ENCODE results near the gene PRADC1. TPM values are rescaled to one million over a fixed set of nuclear protein-coding genes. Genes with fewer than 3 reads are reported as not detected.
A peak's percentile ranks its signal among the peaks of the same experiment; 100 is the strongest.

PRADC1 gene
- total and polyA plus RNA-seq, 3 experiments from 2014 or later: 21.1 to 27.2 (median 24.9) TPM

GRCh38 chr2:73257425-73258125, 24.5 kb upstream of the PRADC1 start:
- Mint-ChIP-seq H3K4me1 (peaks cover 0 to 15% (median 2%) of the 10 kb centered on the region in 3 donors), H3K27ac (peak overlapping the region in 3 of 8 donors; percentile 22 to 83 (median 54)), H3K9me3 (no peaks in the 10 kb centered on the region), H3K27me3 (peaks cover 0 to 2% of the 10 kb centered on the region in 2 donors), H3K36me3 (peaks cover 0 to 52% (median 4%) of the 10 kb centered on the region in 3 donors), H3K4me3 (no peak overlapping the region)
- H3K9me3 ChIP-seq (ENCODE audit: low read length): no peaks in the 10 kb centered on the region
- H3K4me3 ChIP-seq (ENCODE audit: low read length): no peak overlapping the region
- POLR2A ChIA-PET: interaction anchor here (0.8 kb wide), 1 partner anchor 14 kb away, joined by 3 read pairs; no protein-coding TSS in a partner anchor
- no peak for DNase-seq
- H3K36me3 ChIP-seq (ENCODE audit: insufficient read depth, low read length): peaks cover 17% of the 10 kb centered on the region
- CTCF ChIA-PET: interaction anchor here (0.9 to 2.0 kb wide), 5 partner anchors 11 to 45 kb away, joined by 3 to 6 read pairs (median 5); partner anchors contain the start of gene PRADC1
- no peak overlapping the region for H3K27ac ChIP-seq (ENCODE audit: low read depth, low read length)
- no peaks in the 10 kb centered on the region for H3K4me1 ChIP-seq (ENCODE audit: insufficient read depth, low read length)
- no peaks in the 10 kb centered on the region for H3K27me3 ChIP-seq (ENCODE audit: insufficient read depth, low read length, poor library complexity, severe bottlenecking)

- H3K27ac ChIP-seq (ENCODE audit: low read depth, low read length): no peak overlapping the region
- ChIA-PET POLR2A (no interaction called here), CTCF (interaction anchor here (0.9 to 1.2 kb wide), 2 partner anchors 24 to 44 kb away, joined by 5 to 6 read pairs; partner anchors contain the start of gene PRADC1)
- DNase-seq: no peak
- H3K4me1 ChIP-seq (ENCODE audit: insufficient read depth, low read length): no peaks in the 10 kb centered on the region
- H3K9me3 ChIP-seq (ENCODE audit: low read length): no peaks in the 10 kb centered on the region
- Mint-ChIP-seq H3K27me3 (peaks cover 0 to 2% of the 10 kb centered on the region in 2 donors), H3K4me1 (peaks cover 0 to 15% (median 2%) of the 10 kb centered on the region in 3 donors), H3K4me3 (no peak overlapping the region), H3K27ac (peak overlapping the region in 2 of 8 donors; percentile 54 to 73), H3K9me3 (no peaks in the 10 kb centered on the region), H3K36me3 (peaks cover 0 to 53% (median 4%) of the 10 kb centered on the region in 3 donors)
- no peaks in the 10 kb centered on the region for H3K27me3 ChIP-seq (ENCODE audit: insufficient read depth, low read length, poor library complexity, severe bottlenecking)
- H3K4me3 ChIP-seq (ENCODE audit: low read length): no peak overlapping the region
- H3K36me3 ChIP-seq (ENCODE audit: insufficient read depth, low read length): peaks cover 20% of the 10 kb centered on the region
Measured at GRCh38 chr2:73257021-73257420, 24.0 kb upstream of the PRADC1 start.

GRCh38 chr2:73256618-73256922, 23.5 kb upstream of the PRADC1 start:
- Mint-ChIP-seq H3K27me3 (peaks cover 0 to 2% of the 10 kb centered on the region in 2 donors), H3K9me3 (no peaks in the 10 kb centered on the region), H3K4me1 (peaks cover 0 to 15% (median 2%) of the 10 kb centered on the region in 3 donors), H3K4me3 (no peak overlapping the region), H3K36me3 (peaks cover 0 to 55% (median 4%) of the 10 kb centered on the region in 3 donors), H3K27ac (peak overlapping the region in 2 of 8 donors; percentile 3 to 54)
- Histone ChIP-seq H3K36me3 (ENCODE audit: insufficient read depth, low read length) (peaks cover 20% of the 10 kb centered on the region), H3K4me1 (ENCODE audit: insufficient read depth, low read length) (no peaks in the 10 kb centered on the region), H3K9me3 (ENCODE audit: low read length) (no peaks in the 10 kb centered on the region), H3K4me3 (ENCODE audit: low read length) (no peak overlapping the region), H3K27me3 (ENCODE audit: insufficient read depth, low read length, poor library complexity, severe bottlenecking) (no peaks in the 10 kb centered on the region), H3K27ac (ENCODE audit: low read depth, low read length) (no peak overlapping the region)
- no peak for DNase-seq
- ChIA-PET CTCF (interaction anchor here (1.2 kb wide), 1 partner anchor 44 kb away, joined by 6 read pairs; no protein-coding TSS in a partner anchor), POLR2A (no interaction called here)

- Histone ChIP-seq H3K9me3 (ENCODE audit: low read length) (no peaks in the 10 kb centered on the region), H3K4me1 (ENCODE audit: insufficient read depth, low read length) (no peaks in the 10 kb centered on the region), H3K27ac (ENCODE audit: low read depth, low read length) (no peak overlapping the region), H3K36me3 (ENCODE audit: insufficient read depth, low read length) (peaks cover 20% of the 10 kb centered on the region), H3K4me3 (ENCODE audit: low read length) (no peak overlapping the region), H3K27me3 (ENCODE audit: insufficient read depth, low read length, poor library complexity, severe bottlenecking) (no peaks in the 10 kb centered on the region)
- H3K9me3 Mint-ChIP-seq: no peaks in the 10 kb centered on the region
- ChIA-PET POLR2A (no interaction called here), CTCF (no interaction called here)
- peaks cover 0 to 55% (median 4%) of the 10 kb centered on the region in 3 donors for H3K36me3 Mint-ChIP-seq
- H3K4me1 Mint-ChIP-seq: peaks cover 0 to 15% (median 2%) of the 10 kb centered on the region in 3 donors
- peak overlapping the region in 4 of 8 donors; percentile 3 to 82 (median 42) for H3K27ac Mint-ChIP-seq
- DNase-seq: no peak
- no peak overlapping the region for H3K4me3 Mint-ChIP-seq
- H3K27me3 Mint-ChIP-seq: peaks cover 0 to 2% of the 10 kb centered on the region in 2 donors
Measured at GRCh38 chr2:73255907-73256617, 23.0 kb upstream of the PRADC1 start.

- no peaks in the 10 kb centered on the region for H3K9me3 Mint-ChIP-seq
Measured at GRCh38 chr2:73255007-73255644, 22.1 kb upstream of the PRADC1 start.

GRCh38 chr2:73254343-73255006, 21.4 kb upstream of the PRADC1 start:
- no peaks in the 10 kb centered on the region for H3K4me1 ChIP-seq (ENCODE audit: insufficient read depth, low read length)
- no peak overlapping the region for H3K27ac ChIP-seq (ENCODE audit: low read depth, low read length)
- H3K9me3 Mint-ChIP-seq: no peaks in the 10 kb centered on the region
- H3K36me3 ChIP-seq (ENCODE audit: insufficient read depth, low read length): peaks cover 31% of the 10 kb centered on the region
- H3K36me3 Mint-ChIP-seq: peaks cover 2 to 61% (median 8%) of the 10 kb centered on the region in 3 donors
- ChIA-PET CTCF (no interaction called here), POLR2A (no interaction called here)
- no peaks in the 10 kb centered on the region for H3K27me3 ChIP-seq (ENCODE audit: insufficient read depth, low read length, poor library complexity, severe bottlenecking)
- peaks cover 0 to 15% (median 2%) of the 10 kb centered on the region in 3 donors for H3K4me1 Mint-ChIP-seq
- H3K27me3 Mint-ChIP-seq: peaks cover 0 to 2% of the 10 kb centered on the region in 2 donors
- no peak for DNase-seq
- H3K4me3 Mint-ChIP-seq: no peak overlapping the region
- H3K4me3 ChIP-seq (ENCODE audit: low read length): no peak overlapping the region
- H3K27ac Mint-ChIP-seq: peak overlapping the region in 2 of 8 donors; percentile 7 to 27
- H3K9me3 ChIP-seq (ENCODE audit: low read length): no peaks in the 10 kb centered on the region

More at GRCh38 chr2:73255007-73255644, 22.1 kb upstream of the PRADC1 start:
- no peak overlapping the region for H3K27ac ChIP-seq (ENCODE audit: low read depth, low read length)
- Mint-ChIP-seq H3K4me3 (no peak overlapping the region), H3K36me3 (peaks cover 0 to 61% (median 11%) of the 10 kb centered on the region in 3 donors), H3K27ac (peak overlapping the region in 2 of 8 donors; percentile 15 to 47), H3K4me1 (peaks cover 0 to 15% (median 2%) of the 10 kb centered on the region in 3 donors), H3K27me3 (peaks cover 0 to 2% of the 10 kb centered on the region in 2 donors)
- H3K27me3 ChIP-seq (ENCODE audit: insufficient read depth, low read length, poor library complexity, severe bottlenecking): no peaks in the 10 kb centered on the region
- no peaks in the 10 kb centered on the region for H3K4me1 ChIP-seq (ENCODE audit: insufficient read depth, low read length)
- no peak overlapping the region for H3K4me3 ChIP-seq (ENCODE audit: low read length)
- DNase-seq: no peak
- no peaks in the 10 kb centered on the region for H3K9me3 ChIP-seq (ENCODE audit: low read length)
- POLR2A ChIA-PET: no interaction called here
- H3K36me3 ChIP-seq (ENCODE audit: insufficient read depth, low read length): peaks cover 25% of the 10 kb centered on the region
- CTCF ChIA-PET: no interaction called here

GRCh38 chr2:73253901-73254300, 20.9 kb upstream of the PRADC1 start:
- peaks cover 37% of the 10 kb centered on the region for H3K36me3 ChIP-seq (ENCODE audit: insufficient read depth, low read length)
- H3K4me3 Mint-ChIP-seq: no peak overlapping the region
- no peak overlapping the region for H3K4me3 ChIP-seq (ENCODE audit: low read length)
- no peak for DNase-seq
- no peak overlapping the region for H3K27ac ChIP-seq (ENCODE audit: low read depth, low read length)
- H3K36me3 Mint-ChIP-seq: peaks cover 4 to 61% (median 8%) of the 10 kb centered on the region in 3 donors
- H3K27me3 ChIP-seq (ENCODE audit: insufficient read depth, low read length, poor library complexity, severe bottlenecking): no peaks in the 10 kb centered on the region
- H3K4me1 ChIP-seq (ENCODE audit: insufficient read depth, low read length): no peaks in the 10 kb centered on the region
- peaks cover 0 to 15% (median 2%) of the 10 kb centered on the region in 3 donors for H3K4me1 Mint-ChIP-seq
- peaks cover 0 to 2% of the 10 kb centered on the region in 2 donors for H3K27me3 Mint-ChIP-seq
- H3K9me3 Mint-ChIP-seq: no peaks in the 10 kb centered on the region
- no peak overlapping the region for H3K27ac Mint-ChIP-seq
- POLR2A ChIA-PET: no interaction called here
- no peaks in the 10 kb centered on the region for H3K9me3 ChIP-seq (ENCODE audit: low read length)
- CTCF ChIA-PET: no interaction called here
